Esophagus muscularis mucosa (tissue), 3 donors: Measurements from ENCODE around the gene CTRL.

Experiments used
- POLR2AphosphoS5 ChIP-seq, 2 donors: sonication (generic); formaldehyde crosslinking; IDR thresholded peaks; one replicate each; pipeline ENCODE4 v1.6.1; 2017; ENCODE audit warnings: antibody characterized with exemption in 2 of 2
- TF ChIP-seq, protein P1 (sequence below), 3 experiments: fragments of 200-600 bp in 2 of 3; fragments of 450-650 bp in 1 of 3; sonication (generic) in 2 of 3; IDR thresholded peaks; one replicate each; pipeline ENCODE4 v1.5.1; 2017 to 2019; ENCODE audit warnings: antibody characterized with exemption in 3 of 3, mild to moderate bottlenecking in 2 of 3, moderate library complexity in 1 of 3

DNA sequence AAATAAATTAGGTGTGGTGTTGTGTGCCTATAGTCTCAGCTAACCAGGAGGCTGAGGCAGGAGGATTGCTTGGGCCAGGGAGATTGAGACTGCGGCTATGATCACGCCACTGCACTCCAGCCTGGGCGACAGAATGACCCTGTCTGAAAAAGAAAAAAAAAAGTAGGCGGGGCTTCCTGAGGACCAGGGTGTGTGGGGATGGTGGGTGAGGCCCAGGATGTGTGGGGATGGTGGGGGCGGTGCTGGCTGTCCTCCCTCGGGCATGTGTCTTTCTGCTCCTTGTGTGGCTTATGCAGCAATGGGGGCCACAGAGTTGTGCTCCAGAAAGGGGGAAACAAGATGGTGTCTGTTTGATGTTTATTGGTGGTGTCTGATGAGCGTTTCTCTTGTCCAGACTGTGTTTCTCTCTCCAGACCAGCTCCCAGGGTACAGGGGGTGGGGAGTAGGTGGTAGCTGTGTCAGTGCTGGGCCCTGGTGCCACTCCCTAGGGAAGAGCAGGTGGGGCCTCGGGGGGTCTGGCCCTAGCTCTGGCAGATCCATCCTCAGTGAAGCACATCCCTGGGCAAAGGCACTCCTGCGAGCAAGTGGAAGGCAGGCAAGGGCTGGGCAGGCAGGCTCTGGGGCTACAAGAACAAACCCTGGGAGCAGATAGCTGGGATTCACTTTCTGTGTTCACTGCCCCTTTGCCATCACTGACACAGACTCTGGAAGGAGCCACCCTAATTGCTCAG lies 10.0 kb upstream of the CTRL start:
- TF ChIP-seq, protein P1, sequence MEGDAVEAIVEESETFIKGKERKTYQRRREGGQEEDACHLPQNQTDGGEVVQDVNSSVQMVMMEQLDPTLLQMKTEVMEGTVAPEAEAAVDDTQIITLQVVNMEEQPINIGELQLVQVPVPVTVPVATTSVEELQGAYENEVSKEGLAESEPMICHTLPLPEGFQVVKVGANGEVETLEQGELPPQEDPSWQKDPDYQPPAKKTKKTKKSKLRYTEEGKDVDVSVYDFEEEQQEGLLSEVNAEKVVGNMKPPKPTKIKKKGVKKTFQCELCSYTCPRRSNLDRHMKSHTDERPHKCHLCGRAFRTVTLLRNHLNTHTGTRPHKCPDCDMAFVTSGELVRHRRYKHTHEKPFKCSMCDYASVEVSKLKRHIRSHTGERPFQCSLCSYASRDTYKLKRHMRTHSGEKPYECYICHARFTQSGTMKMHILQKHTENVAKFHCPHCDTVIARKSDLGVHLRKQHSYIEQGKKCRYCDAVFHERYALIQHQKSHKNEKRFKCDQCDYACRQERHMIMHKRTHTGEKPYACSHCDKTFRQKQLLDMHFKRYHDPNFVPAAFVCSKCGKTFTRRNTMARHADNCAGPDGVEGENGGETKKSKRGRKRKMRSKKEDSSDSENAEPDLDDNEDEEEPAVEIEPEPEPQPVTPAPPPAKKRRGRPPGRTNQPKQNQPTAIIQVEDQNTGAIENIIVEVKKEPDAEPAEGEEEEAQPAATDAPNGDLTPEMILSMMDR (IDR thresholded peaks at IDR 0.05) = no peak
- no peak for TF ChIP-seq POLR2AphosphoS5 (IDR thresholded peaks at IDR 0.05)
